Measurements from ENCODE around the gene ICA1L. TPM values are rescaled to one million over a fixed set of nuclear protein-coding genes. Genes with fewer than 3 reads are reported as not detected.

ICA1L gene
- total RNA-seq, 1 donor from 2014 or later: 5.5 TPM

DNA sequence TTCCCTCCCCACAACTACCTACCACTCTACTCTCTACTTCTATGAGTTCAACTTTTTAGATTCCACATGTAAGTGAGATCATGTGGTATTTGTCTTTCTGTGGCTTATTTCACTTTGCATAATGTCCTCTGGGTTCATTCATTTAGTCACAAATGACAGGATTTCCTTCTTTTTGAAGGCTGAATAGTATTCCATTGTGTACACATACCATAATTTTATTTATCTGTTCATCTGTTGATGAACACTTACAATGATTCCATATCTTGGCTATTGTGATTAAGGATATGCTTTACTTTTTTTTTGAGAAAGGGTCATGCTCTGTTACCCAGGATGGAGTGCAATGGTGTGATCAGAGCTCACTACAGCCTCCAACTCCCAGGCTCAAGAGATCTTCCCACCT lies 73.6 kb downstream of the ICA1L start:
- Mint-ChIP-seq H3K27me3 (ENCODE audit: insufficient read depth) (no peaks in the 10 kb centered on the region), H3K27ac (no peak overlapping the region), H3K36me3 (ENCODE audit: low read depth) (peaks cover 10% of the 10 kb centered on the region), H3K4me3 (no peak overlapping the region), H3K4me1 (ENCODE audit: low read depth) (no peaks in the 10 kb centered on the region), H3K9me3 (peaks cover 17% of the 10 kb centered on the region)
- DNase-seq (ENCODE audit: low spot score): no peak
- intact Hi-C loops (cut with micrococcal nuclease): no loop called here

DNA sequence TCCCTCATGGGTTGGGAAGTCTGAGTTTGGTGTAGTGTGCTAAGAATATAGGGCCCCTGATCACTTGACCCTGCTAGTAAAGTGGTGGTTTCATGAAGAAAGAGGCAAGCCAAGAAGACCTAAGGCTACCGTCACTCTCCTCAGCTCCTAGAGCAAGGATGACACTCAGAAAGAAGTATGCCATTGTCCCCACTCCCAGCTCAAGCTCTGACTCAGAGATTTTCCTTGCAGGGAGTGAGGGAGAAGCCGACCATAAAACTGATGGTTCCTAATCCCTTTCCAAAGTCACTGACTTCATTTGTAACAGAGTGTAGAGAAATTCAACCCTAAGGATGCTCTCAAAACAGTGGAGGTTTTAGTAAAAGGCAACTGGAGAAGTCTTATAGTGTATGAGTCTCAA lies 80.9 kb downstream of the ICA1L start:
- H3K9me3 Mint-ChIP-seq: no peaks in the 10 kb centered on the region
- H3K27ac Mint-ChIP-seq: no peak overlapping the region
- no peaks in the 10 kb centered on the region for H3K27me3 Mint-ChIP-seq (ENCODE audit: insufficient read depth)
- no peaks in the 10 kb centered on the region for H3K4me1 Mint-ChIP-seq (ENCODE audit: low read depth)
- intact Hi-C loops (cut with micrococcal nuclease): no loop called here
- no peak overlapping the region for H3K4me3 Mint-ChIP-seq
- H3K36me3 Mint-ChIP-seq (ENCODE audit: low read depth): peaks cover 10% of the 10 kb centered on the region
- no peak for DNase-seq (ENCODE audit: low spot score)

DNA sequence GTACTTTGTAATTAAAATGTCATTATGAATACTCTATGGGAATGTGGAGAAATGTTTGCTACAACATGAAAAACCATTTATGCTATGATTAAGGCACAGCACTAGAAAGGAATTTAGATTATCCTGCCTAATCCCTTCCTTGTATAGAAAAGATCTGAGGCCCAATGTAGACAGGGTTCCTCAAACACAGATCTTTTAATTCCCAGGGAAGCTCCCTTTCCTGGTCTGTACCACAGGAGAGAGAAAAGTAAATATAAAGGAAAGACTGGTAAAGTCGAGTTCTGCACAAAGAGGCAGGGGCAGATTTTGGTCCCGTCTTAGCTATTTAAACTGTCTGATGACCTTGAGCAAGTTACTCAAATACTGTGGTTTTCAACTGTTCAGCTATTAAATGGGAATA lies 84.7 kb downstream of the ICA1L start:
- Mint-ChIP-seq H3K27ac (no peak overlapping the region), H3K9me3 (no peaks in the 10 kb centered on the region), H3K4me1 (ENCODE audit: low read depth) (no peaks in the 10 kb centered on the region), H3K4me3 (no peak overlapping the region), H3K36me3 (ENCODE audit: low read depth) (peaks cover 10% of the 10 kb centered on the region), H3K27me3 (ENCODE audit: insufficient read depth) (no peaks in the 10 kb centered on the region)
- intact Hi-C loops (cut with micrococcal nuclease): no loop called here
- no peak for DNase-seq (ENCODE audit: low spot score)

DNA sequence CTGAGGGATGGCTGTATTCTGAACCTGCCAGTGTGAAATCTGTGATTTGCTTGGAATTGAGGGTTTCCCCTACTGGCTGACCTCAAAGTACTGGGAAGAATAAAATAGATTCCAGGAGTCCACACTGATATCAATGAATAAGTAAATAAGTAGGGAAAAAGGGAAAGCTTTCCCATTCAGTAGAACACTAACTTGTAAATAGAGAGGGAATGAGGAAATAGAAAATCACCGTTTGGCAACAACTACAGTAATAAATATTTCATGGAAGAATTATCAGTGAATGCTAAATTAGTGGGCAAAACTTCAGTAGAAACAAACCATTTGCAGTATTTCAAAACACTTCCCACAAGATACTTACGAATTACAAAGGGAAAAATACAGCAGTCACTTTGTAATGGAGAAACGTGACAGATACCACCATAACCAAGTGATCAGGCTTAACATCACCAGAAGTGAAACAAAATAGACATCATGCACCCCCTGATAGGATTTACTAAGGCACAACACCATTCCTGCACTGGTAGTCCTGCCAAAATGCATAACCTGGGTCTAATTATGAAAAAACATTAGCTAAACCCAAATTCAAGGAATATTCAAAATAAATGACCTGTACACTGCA lies 88.5 kb downstream of the ICA1L start:
- no peak overlapping the region for H3K4me3 Mint-ChIP-seq
- H3K27ac Mint-ChIP-seq: no peak overlapping the region
- no peaks in the 10 kb centered on the region for H3K27me3 Mint-ChIP-seq (ENCODE audit: insufficient read depth)
- intact Hi-C loops (cut with micrococcal nuclease): loop anchor here (5.0 kb wide), 1 partner anchor 146 kb away; no protein-coding TSS in a partner anchor
- peaks cover 8% of the 10 kb centered on the region for H3K36me3 Mint-ChIP-seq (ENCODE audit: low read depth)
- no peak for DNase-seq (ENCODE audit: low spot score)
- H3K9me3 Mint-ChIP-seq: no peaks in the 10 kb centered on the region
- H3K4me1 Mint-ChIP-seq (ENCODE audit: low read depth): peaks cover 9% of the 10 kb centered on the region

DNA sequence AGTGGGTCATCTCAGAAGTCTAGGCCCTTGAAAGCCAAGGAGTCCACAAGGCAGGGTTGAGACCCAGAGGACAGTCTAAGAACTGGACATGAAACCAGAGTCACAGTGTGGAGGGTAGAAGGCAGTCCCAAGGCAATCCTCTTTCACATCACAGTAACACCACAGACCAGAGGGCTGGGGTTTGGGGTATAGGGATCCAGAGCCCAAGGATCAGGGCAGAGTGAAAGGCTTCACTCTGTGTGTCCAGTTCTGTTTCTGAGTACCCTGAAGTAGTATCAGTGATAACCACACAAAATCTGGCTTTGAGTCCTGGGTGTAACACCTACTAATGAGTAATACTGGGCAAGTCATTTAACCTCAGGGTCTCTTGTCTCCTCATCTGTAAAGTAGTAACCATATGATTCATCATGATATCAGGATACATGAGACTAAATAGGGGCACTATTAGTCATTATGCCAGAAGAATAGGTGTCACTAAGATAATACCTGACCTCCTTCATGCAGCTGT lies 91.0 kb downstream of the ICA1L start:
- Mint-ChIP-seq H3K27me3 (ENCODE audit: insufficient read depth) (no peaks in the 10 kb centered on the region), H3K4me1 (ENCODE audit: low read depth) (peaks cover 9% of the 10 kb centered on the region), H3K4me3 (no peak overlapping the region), H3K36me3 (ENCODE audit: low read depth) (peaks cover 3% of the 10 kb centered on the region), H3K9me3 (no peaks in the 10 kb centered on the region), H3K27ac (no peak overlapping the region)
- intact Hi-C loops (cut with micrococcal nuclease): loop anchor here (5.0 kb wide), 1 partner anchor 143 kb away; no protein-coding TSS in a partner anchor
- no peak for DNase-seq (ENCODE audit: low spot score)

DNA sequence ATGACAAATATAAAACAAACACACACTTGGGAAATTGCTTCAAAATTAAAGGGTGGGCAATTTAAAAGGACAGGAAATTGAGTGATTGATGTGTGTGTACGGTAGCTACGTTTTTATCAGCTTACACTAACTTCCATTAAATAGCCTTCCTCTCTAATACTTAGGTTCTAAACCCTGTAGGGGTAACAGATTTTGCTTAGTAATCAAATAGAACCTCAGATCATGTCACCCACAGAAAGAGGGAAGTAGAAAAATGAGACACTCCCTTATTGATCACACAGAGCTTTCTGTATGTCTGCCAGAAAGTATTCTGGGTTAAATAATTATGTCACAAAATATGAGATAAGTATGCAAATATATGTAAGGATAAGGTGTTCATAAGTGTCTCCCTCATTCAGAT lies 93.3 kb downstream of the ICA1L start:
- Mint-ChIP-seq H3K36me3 (ENCODE audit: low read depth) (peaks cover 3% of the 10 kb centered on the region), H3K27ac (no peak overlapping the region), H3K27me3 (ENCODE audit: insufficient read depth) (no peaks in the 10 kb centered on the region), H3K4me3 (no peak overlapping the region), H3K9me3 (no peaks in the 10 kb centered on the region), H3K4me1 (ENCODE audit: low read depth) (peaks cover 9% of the 10 kb centered on the region)
- no peak for DNase-seq (ENCODE audit: low spot score)
- intact Hi-C loops (cut with micrococcal nuclease): no loop called here

DNA sequence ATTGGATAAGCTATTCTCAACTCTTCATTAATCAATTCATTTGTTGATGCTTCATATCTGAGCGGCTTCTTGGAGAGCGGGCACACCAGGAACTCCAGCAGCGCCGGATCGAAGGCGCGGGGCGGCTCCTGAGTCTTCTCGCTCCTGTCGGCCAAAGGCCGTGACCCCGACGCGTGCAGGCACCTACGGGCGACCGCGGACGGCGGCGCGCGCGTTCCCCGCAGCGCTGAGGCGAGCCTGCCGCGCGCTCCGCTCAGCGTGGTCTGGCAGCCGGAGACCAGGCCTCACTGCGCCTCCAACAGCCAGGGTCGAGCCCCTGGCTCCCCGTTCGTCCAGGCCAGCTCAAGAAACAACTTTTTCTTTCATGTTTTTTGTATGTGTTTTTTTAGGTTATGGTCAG lies 97.5 kb downstream of the ICA1L start:
- no peaks in the 10 kb centered on the region for H3K9me3 Mint-ChIP-seq
- no peak for DNase-seq (ENCODE audit: low spot score)
- no peaks in the 10 kb centered on the region for H3K4me1 Mint-ChIP-seq (ENCODE audit: low read depth)
- peaks cover 4% of the 10 kb centered on the region for H3K36me3 Mint-ChIP-seq (ENCODE audit: low read depth)
- H3K27ac Mint-ChIP-seq: no peak overlapping the region
- no peaks in the 10 kb centered on the region for H3K27me3 Mint-ChIP-seq (ENCODE audit: insufficient read depth)
- no peak overlapping the region for H3K4me3 Mint-ChIP-seq
- intact Hi-C loops (cut with micrococcal nuclease): no loop called here

DNA sequence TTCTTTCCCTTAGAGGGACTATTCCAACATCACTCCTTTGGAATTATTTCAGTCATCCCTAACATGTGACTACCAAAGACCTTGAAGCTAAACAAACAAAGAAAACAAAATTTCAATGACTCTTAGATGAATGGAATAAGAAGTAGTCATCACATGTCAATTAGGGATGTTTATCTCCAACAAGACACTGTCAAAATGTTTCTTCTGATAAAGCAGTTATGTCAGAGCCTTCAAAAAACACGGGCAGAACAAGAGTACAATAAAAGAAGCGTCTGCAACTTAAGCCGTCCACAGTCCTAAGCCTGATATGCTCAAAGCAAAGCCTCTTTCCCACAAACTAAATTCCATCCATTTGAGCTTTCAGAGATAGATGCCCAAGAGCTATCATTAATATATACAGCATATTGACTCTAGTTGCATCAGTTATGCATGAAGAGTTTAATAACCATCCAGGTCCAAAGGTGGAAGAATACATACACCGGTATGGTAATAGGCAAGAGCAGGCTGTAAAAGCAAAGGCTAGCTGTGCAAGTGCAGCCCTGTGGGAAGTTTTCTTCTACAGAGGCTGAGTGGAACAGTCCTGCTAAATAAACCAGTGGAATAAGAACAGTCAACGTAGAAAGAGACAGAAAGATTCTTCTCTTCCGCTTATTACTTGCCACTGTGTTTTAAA lies 98.1 kb downstream of the ICA1L start:
- intact Hi-C loops (cut with micrococcal nuclease): no loop called here
- H3K36me3 Mint-ChIP-seq (ENCODE audit: low read depth): peaks cover 4% of the 10 kb centered on the region
- H3K4me1 Mint-ChIP-seq (ENCODE audit: low read depth): no peaks in the 10 kb centered on the region
- H3K27ac Mint-ChIP-seq: no peak overlapping the region
- no peaks in the 10 kb centered on the region for H3K27me3 Mint-ChIP-seq (ENCODE audit: insufficient read depth)
- no peak for DNase-seq (ENCODE audit: low spot score)
- H3K9me3 Mint-ChIP-seq: no peaks in the 10 kb centered on the region
- no peak overlapping the region for H3K4me3 Mint-ChIP-seq

DNA sequence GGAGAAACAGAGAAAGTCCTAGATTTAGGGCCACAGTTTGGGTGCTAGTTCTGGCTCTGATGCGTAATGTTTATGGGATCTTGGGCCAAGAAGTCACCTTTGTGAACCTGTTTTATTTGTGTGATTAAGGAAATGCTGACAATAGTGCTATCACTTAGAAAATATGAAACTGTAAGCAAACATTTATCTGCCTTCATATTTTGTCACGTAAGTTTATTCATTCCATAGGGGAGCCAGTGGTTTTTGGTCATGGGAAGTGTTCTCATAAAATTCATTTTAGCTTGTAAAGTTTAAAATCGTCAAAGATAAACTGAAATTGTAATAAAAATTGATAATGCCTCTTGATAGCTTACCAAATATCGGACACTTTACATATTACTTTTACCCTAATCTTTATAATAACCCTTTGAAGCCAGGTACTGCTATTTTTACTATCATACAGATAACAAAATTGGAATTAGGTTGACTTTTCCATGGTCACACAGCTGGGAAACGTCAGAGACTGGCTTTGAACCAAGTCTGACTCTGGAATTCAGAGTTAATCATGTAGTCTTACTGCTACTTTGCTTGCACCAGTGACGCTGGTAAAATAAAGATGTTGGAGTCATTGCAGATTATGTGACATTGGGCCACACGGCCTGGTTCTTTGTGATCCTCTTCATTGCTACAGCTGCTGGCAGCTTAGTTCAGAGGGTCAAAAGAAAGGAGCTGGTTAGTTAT lies 99.7 kb downstream of the ICA1L start:
- H3K4me1 Mint-ChIP-seq (ENCODE audit: low read depth): no peaks in the 10 kb centered on the region
- no peaks in the 10 kb centered on the region for H3K27me3 Mint-ChIP-seq (ENCODE audit: insufficient read depth)
- H3K27ac Mint-ChIP-seq: no peak overlapping the region
- intact Hi-C loops (cut with micrococcal nuclease): no loop called here
- DNase-seq (ENCODE audit: low spot score): no peak
- peaks cover 7% of the 10 kb centered on the region for H3K36me3 Mint-ChIP-seq (ENCODE audit: low read depth)
- H3K4me3 Mint-ChIP-seq: no peak overlapping the region
- H3K9me3 Mint-ChIP-seq: no peaks in the 10 kb centered on the region

DNA sequence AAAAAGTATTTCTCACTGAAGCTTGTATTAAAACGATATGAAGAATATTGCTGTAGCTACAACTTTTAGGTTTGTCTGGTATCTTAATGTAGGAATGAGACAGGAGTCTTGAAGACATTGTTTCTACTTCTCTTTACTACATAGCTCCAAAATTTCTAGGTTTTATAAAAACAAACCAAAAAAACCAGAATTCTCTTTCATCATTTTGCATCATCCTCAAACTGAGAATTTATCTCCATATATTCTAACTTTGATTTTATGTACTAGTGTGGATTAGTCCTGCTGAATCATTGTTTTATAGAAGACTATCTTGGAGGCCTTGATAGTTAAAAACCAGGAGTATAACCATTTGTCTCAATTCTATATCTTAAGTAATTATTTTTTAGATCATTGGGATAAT lies 100.2 kb downstream of the ICA1L start:
- no peak for DNase-seq (ENCODE audit: low spot score)
- Mint-ChIP-seq H3K4me3 (no peak overlapping the region), H3K27me3 (ENCODE audit: insufficient read depth) (no peaks in the 10 kb centered on the region), H3K36me3 (ENCODE audit: low read depth) (peaks cover 8% of the 10 kb centered on the region), H3K27ac (no peak overlapping the region), H3K4me1 (ENCODE audit: low read depth) (no peaks in the 10 kb centered on the region), H3K9me3 (no peaks in the 10 kb centered on the region)
- intact Hi-C loops (cut with micrococcal nuclease): no loop called here

DNA sequence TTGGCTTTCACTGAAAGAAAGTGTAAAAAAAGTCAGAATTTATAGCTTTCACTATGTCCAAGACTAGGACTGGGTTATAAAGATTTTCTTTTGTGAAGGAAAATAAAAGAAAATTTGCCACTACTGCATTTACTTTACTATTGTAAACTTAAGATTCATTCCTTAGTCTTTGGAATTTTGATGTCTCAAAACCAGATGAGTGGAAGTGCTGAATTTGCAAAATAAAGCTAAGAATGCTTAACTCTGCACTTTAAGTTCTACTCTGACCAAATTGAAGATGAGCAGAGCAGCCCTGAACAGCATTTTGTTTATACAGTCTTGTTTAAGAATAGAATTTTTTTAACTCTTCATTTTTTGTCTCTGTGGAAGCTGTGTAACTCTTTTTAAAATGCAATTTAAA lies 102.4 kb downstream of the ICA1L start:
- Mint-ChIP-seq H3K9me3 (no peaks in the 10 kb centered on the region), H3K27ac (no peak overlapping the region), H3K27me3 (ENCODE audit: insufficient read depth) (no peaks in the 10 kb centered on the region), H3K4me1 (ENCODE audit: low read depth) (no peaks in the 10 kb centered on the region), H3K36me3 (ENCODE audit: low read depth) (peaks cover 13% of the 10 kb centered on the region), H3K4me3 (no peak overlapping the region)
- DNase-seq (ENCODE audit: low spot score): no peak
- intact Hi-C loops (cut with micrococcal nuclease): no loop called here

DNA sequence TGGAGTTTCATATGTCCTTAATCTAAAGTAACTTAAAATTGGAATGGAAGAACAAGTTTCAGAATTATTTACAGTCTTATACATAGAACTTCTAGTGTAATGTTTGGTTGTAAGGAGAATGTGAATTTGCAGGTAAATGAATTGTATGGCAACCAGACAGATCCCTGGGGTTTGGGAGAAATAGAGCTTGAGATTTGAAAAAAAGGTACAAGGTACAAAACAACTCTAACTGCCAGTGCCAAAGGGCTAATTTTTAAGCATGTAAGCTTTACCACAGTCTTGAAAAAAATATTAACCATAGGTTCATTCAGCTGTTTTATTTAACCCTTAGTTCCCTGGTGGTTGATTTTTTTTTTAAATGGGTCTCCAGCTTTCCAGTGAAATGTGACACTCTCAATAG lies 103.3 kb downstream of the ICA1L start:
- DNase-seq (ENCODE audit: low spot score): no peak
- Mint-ChIP-seq H3K4me3 (no peak overlapping the region), H3K27ac (no peak overlapping the region), H3K9me3 (no peaks in the 10 kb centered on the region), H3K27me3 (ENCODE audit: insufficient read depth) (no peaks in the 10 kb centered on the region), H3K4me1 (ENCODE audit: low read depth) (no peaks in the 10 kb centered on the region), H3K36me3 (ENCODE audit: low read depth) (peaks cover 16% of the 10 kb centered on the region)
- intact Hi-C loops (cut with micrococcal nuclease): no loop called here

DNA sequence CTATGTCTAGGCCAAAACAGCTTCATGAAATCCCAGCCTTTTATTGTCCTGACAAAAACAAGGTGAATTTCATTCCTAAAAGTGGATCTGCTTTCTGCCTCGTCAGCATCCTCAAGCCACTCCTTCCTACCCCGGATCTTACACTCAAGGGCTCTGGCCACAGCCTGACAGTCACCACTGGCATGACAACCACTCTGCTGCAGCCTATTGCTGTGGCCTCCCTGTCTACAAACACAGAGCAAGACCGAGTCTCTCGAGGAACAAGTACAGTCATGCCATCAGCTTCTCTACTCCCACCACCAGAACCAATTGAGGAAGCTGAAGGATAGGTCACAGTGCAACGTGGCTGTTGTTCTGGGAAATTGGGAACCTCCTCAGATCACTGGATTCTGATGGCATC lies 106.1 kb downstream of the ICA1L start:
- Mint-ChIP-seq H3K27me3 (ENCODE audit: insufficient read depth) (no peaks in the 10 kb centered on the region), H3K4me1 (ENCODE audit: low read depth) (peaks cover 22% of the 10 kb centered on the region), H3K36me3 (ENCODE audit: low read depth) (peaks cover 24% of the 10 kb centered on the region), H3K4me3 (no peak overlapping the region), H3K9me3 (no peaks in the 10 kb centered on the region), H3K27ac (no peak overlapping the region)
- intact Hi-C loops (cut with micrococcal nuclease): no loop called here
- no peak for DNase-seq (ENCODE audit: low spot score)

All from activated T-helper 1 cell treated with anti-CD3 and anti-CD28 coated beads, Interleukin-12 subunit alpha, Interleukin-12 subunit beta, Interleukin-2, Interleukin-4 antibody, amounts not matched to agents 30 ng/mL and 10 ng/mL and 1 ng/mL, durations not matched to agents 14 hours and 24 hours and 36 hours (primary cell).